HG02623 (cell line): ENCODE results near the gene UBE2E2.
"Not testable (repeated sequence)": the region's sequence is repeated elsewhere in the genome, so short reads cannot be mapped to it uniquely, and the experiment has no call there.

Source experiments
- ATAC-seq: cut with Tn5 transposase; IDR thresholded peaks from one replicate; pipeline ENCODE4 v1.9.1; 2021; ENCODE audit warnings: moderate library complexity; ENCODE audit not compliant: unreplicated experiment

UBE2E2 gene

DNA sequence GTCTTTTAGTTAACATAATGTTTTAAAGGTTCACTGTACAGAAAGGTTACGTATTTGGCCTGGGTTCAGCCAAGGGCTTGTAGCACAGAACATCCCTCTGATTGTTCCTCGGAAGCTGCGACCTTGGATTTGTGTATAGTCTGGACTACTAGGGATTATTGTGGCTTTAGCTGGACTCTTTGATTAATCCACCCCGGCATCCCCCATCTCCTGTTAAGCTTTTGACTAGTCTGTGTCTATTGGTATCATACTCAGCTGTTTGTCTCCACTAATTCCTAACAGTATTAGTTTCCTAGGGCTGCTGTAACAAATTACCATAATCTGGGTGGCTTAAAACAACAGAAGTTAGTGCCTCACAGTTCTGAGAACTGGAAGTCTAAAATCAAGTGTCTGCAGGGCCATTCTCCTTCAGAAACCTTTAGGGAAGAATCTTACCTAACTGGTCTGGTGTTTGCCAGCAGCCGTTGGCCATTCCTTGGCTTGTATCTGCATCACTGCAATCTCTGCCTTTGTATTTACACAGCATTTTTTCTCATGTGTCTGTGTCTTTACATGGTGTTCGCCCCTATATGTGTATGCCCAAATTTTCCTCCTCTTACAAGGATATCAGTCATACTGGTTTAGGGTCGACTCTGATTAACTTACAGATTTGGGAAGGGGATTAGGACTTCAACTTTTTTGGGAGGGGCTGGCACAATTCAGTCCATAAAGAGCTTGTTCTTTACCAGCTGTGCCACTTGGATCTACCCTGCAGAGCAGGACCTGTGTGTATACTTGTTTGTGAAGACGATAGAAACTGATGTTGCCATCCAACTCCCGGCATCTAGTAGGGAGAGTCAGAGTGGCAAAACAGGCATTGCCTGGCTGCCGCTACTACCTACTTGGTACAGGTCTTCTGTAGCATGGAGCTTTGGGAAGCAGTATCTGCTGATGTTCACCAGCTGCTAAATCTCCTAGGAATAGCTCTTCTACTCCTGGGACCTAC lies 117.8 kb downstream of the UBE2E2 start:
- ATAC-seq = no peak

- ATAC-seq = no peak
These were observed 121.6 kb downstream of the UBE2E2 start for GRCh38 chr3:23324745-23325144.

- ATAC-seq = peak; percentile 51
These were observed 122.4 kb downstream of the UBE2E2 start for GRCh38 chr3:23325466-23326065.

GRCh38 chr3:23329471-23330105 lies 126.5 kb downstream of the UBE2E2 start:
- ATAC-seq = no peak

- no peak for ATAC-seq
These were observed 127.4 kb downstream of the UBE2E2 start for GRCh38 chr3:23330568-23330967.

DNA sequence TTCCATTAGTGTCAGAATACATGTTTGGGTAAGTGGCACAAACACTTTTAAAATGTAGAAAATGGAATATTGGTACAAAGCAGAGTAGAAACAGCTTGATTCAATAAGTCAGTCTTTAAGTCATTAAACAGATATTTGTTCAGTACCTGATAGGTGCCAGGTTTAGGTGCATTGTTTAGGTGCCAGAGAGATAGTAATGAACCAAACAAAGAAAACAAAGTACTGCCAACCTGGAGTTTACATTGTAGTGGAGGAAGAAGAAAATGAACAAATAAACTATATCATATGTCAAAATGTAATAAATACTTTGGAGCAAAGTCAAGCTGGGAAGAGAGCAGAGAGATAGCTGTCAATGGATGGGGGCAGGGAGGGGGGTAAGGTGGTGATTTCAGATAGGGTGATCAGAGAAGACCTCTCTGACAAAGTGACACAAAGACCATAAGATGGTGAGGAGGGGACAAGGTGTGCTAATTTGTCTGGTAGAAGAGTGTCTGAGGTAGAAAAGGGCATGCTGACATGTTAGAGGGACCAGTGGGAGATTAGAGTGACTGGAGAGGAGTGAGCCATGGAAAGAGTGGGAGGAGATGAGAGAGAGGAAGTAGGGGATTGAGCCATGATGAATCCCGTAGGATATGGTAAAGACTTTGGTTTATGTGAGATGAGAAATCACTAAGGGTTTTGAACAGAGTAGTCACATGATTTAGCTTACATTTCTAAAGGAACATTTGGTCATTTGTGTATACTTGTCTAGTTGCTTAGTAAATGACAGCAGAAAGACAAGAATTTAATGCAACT lies 128.2 kb downstream of the UBE2E2 start:
- no peak for ATAC-seq

DNA sequence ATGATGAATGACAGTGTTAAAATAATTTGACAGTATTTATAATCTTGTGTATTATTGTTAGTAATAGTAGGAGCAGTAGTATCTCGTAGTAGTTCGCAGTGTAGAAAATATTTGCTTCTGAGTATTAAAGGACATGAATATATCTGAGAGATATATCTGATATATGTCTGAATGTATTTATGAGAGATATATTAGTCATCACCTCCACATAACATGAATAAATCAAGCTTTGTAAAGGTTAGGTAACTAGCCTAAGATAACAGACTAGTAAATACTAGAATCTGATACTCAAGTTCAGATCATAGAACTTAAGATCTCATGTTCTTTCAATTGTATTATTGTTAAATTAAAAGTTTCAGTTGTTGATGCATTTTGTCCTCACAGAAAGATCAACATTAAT lies 130.5 kb downstream of the UBE2E2 start:
- no peak for ATAC-seq

DNA sequence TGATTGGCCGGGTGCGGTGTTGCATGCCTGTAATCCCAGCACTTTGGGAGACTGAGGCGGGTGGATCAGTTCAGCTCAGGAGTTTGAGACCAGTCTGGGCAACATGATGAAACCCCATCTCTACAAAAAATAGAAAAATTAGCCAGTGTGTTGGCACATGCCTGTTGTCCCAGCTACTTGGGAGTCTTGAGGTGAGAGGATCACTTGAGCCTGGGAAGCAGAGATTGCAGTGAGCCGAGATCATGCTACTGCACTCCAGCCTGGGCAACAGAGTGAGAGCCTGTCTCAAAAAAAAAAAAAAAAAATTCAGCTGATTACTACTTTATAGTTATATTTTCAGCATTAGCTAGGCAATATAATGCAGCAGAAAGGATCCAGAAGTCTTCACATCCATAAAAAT lies 133.7 kb downstream of the UBE2E2 start:
- ATAC-seq = not testable (repeated sequence)

GRCh38 chr3:23341147-23341838 lies 138.2 kb downstream of the UBE2E2 start:
- ATAC-seq = peak; percentile 64

DNA sequence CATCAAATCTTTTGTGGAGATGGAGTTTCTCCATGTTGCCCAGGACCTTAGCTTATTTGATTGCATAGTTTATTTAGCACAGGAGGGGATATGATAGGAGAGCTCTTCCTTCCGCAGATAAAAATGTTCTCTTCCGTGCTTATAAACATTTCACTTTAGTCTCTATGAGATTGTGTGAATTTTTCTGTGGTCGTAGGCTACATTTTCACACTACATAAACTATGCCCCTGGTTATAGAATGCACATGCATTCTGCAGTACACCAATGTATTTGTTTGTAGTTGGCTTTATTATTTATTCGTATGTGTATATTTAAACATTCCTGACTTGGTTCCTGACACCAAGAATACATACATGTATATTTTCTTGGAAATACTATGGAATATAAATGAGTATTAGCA lies 139.2 kb downstream of the UBE2E2 start:
- no peak for ATAC-seq

DNA sequence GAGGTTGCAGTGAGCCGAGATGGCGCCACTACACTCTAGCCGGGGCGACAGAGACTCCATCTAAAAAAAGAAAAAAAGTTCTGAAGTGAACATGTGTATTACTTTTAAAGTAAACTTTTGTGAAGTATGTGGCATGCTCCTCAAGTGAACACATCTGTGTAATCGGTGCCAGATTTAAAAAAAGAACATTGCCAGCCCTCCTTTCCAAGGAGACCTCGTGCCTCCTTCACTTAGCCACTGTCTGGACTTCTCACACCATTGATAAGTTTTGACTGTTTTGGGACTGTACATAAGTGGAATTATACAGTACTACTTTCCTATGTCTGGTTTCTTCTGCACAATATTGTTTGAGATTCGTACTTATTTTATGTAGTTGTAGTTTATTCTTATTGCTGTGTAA lies 140.4 kb downstream of the UBE2E2 start:
- no peak for ATAC-seq

DNA sequence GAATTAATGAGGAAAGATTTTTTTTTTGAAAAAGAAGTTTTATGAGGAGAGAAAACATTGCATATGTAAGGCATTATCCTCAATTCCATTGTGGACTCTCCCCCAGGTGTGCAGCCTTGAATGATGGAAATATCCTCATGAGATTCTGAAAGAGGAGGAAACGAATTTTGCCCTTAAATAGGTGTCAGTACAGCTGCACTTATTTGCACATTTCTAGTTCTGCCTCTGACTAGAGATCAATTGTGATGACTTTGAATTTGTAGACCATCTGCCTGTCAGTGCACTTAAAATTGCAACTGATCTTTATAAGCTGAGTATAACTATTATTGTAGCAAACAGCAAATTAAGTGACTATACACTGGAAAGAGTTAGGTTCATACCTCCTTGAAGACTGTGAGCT lies 141.8 kb downstream of the UBE2E2 start:
- ATAC-seq = no peak

- not testable (repeated sequence) for ATAC-seq
These were observed 146.3 kb downstream of the UBE2E2 start for GRCh38 chr3:23349444-23349843.

GRCh38 chr3:23356169-23356568 lies 153.0 kb downstream of the UBE2E2 start:
- no peak for ATAC-seq

GRCh38 chr3:23356923-23357322 lies 153.8 kb downstream of the UBE2E2 start:
- no peak for ATAC-seq

- ATAC-seq = no peak
These were observed 156.0 kb downstream of the UBE2E2 start for GRCh38 chr3:23359116-23359515.

DNA sequence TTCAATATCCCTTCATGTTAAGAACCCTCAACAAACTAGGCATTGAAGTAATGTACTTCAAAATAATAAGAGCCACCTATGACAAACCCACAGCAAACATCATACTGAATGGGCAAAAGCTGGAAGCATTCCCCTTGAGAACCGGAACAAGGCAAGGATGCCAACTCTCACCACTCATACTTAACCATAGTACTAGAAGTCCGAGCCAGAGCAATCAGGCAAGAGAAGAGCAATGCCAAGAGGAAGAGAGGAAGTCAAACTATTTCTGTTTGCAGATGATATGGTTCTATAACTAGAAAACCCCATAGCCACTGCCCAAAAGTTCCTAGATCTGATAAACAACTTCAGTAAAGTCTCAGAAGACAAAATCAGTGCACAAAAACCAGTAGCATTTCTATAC lies 161.9 kb downstream of the UBE2E2 start:
- no peak for ATAC-seq

GRCh38 chr3:23368731-23369130 lies 165.6 kb downstream of the UBE2E2 start:
- ATAC-seq = no peak

DNA sequence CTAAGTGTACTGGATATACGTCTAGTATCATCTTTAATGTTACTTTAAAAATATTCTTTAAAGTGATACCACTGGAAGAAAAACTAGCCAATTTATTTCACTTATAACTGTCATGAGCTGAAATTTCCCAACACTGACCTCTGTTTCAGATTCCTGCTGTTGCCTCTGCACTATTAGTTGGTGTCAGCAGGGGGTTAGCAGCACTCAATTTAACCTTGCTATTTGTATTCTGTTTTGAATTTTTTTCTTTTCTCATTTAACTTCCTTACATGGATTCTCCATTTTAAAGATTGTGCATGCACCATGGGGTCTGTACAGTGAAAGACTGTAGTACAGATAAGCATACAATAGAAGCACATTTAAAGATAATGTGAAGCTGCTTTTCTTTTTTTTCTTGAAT lies 169.2 kb downstream of the UBE2E2 start:
- no peak for ATAC-seq

DNA sequence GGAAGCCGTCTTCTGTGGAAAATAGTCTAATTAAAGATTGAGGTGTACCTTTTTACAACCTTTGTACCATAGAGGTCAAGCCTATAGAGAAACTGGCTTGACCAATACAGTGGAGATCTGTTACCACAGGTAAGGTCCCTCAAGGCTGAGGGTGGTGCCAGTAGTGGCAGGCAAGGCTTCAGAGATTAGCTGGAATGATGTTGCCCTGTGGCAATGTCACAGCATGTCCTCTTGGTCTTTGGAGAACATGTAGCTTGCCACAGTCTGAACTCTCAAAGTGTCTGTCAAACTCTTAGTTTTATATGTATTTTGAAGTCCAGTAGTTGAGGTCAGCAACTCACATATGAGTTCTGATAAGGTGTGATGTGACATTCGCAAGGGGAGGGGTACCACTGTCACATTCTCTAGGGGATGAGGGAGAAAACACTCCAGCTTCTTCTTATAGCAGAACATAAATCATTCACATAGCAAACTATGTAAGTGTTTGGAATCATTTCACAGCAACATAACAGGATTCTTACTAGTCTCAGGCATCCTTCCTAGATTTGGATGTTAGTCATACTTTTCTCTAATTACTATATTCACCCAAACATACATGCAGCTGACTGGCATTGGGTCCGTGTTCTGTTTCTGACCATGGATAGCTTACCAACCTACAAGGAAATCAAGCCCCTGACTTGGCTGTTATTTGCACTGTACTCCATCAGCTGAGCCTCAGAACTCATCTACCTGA lies 173.6 kb downstream of the UBE2E2 start:
- ATAC-seq = no peak
